Measurements from ENCODE around the gene CCDC66. TPM values are rescaled to one million over a fixed set of nuclear protein-coding genes. Genes with fewer than 3 reads are reported as not detected.
A peak's percentile ranks its signal among the peaks of the same experiment; 100 is the strongest.

CCDC66 gene
- total and polyA plus RNA-seq, 2 donors (not counting 1 experiment from before 2014, with no cell fraction given) = 12.3 to 53.7 TPM

- Mint-ChIP-seq H3K27me3 (no peaks in the 10 kb centered on the region), H3K9me3 (ENCODE audit: insufficient read depth) (no peaks in the 10 kb centered on the region), H3K27ac (no peak overlapping the region), H3K4me3 (no peak overlapping the region), H3K4me1 (peaks cover 14% of the 10 kb centered on the region)
- Histone ChIP-seq H3K9me3 (ENCODE audit: control extremely low read depth in 1 of 3, control insufficient read depth in 2 of 3, insufficient read depth in 1 of 3, low read length in 2 of 3) (no peaks in the 10 kb centered on the region), H3K4me3 (ENCODE audit: control extremely low read depth in 1 of 5, extremely low read depth in 1 of 5, insufficient read depth in 1 of 5, low read depth in 2 of 5, low read length in 4 of 5) (no peak overlapping the region), H3K9ac (ENCODE audit: low read length) (no peak overlapping the region), H3K36me3 (replicated peaks in 1 of 2; ENCODE audit: control extremely low read depth in 1 of 2, control insufficient read depth in 1 of 2, extremely low read depth in 1 of 2, insufficient read depth in 2 of 2, low read length in 1 of 2) (peaks cover 27 to 74% of the 10 kb centered on the region in 2 experiments), H3K4me1 (ENCODE audit: control insufficient read depth in 2 of 2, insufficient read depth in 2 of 2, low read length in 2 of 2) (no peaks in the 10 kb centered on the region), H3K27me3 (replicated peaks in 1 of 4; ENCODE audit: control extremely low read depth in 1 of 4, control insufficient read depth in 3 of 4, insufficient read depth in 4 of 4, low read length in 3 of 4) (no peaks in the 10 kb centered on the region), H3K4me2 (replicated peaks; ENCODE audit: low read depth, low read length, poor library complexity, severe bottlenecking) (no peak overlapping the region), H3K27ac (ENCODE audit: low read length in 2 of 2) (no peak overlapping the region), H2AFZ (ENCODE audit: insufficient read depth, low read depth, low read length, poor library complexity, severe bottlenecking) (no peak overlapping the region), H4K20me1 (ENCODE audit: control insufficient read depth, insufficient read depth, low read length, poor library complexity, severe bottlenecking) (peaks cover 11% of the 10 kb centered on the region), H3K79me2 (ENCODE audit: control insufficient read depth, insufficient read depth, low read length) (peaks cover 9% of the 10 kb centered on the region)
- ATAC-seq (ENCODE audit: low read depth) = no peak
- no CpG with 5 or more reads among the region's 2 CpGs for WGBS (ENCODE audit: insufficient coverage)
- TF ChIP-seq CTCF (IDR thresholded peaks at IDR 0.05) (no peak), EZH2 (IDR thresholded peaks at IDR 0.05; ENCODE audit: borderline replicate concordance, insufficient read depth, low read depth, low read length, poor library complexity, severe bottlenecking) (no peak)
- POLR2A ChIA-PET = no interaction called here
- CTCF ChIA-PET = no interaction called here
- intact Hi-C loops (cut with micrococcal nuclease) = no loop called here
- no peak for DNase-seq
Observed at GRCh38 chr3:56645407-56645806, 88.4 kb downstream of the CCDC66 start.

GRCh38 chr3:56654460-56654859 lies 97.5 kb downstream of the CCDC66 start:
- ChIA-PET POLR2A (no interaction called here), CTCF (no interaction called here)
- Histone ChIP-seq H2AFZ (ENCODE audit: insufficient read depth, low read depth, low read length, poor library complexity, severe bottlenecking) (no peak overlapping the region), H3K4me3 (ENCODE audit: control extremely low read depth in 1 of 5, extremely low read depth in 1 of 5, insufficient read depth in 1 of 5, low read depth in 2 of 5, low read length in 4 of 5) (no peak overlapping the region), H3K36me3 (replicated peaks in 1 of 2; ENCODE audit: control extremely low read depth in 1 of 2, control insufficient read depth in 1 of 2, extremely low read depth in 1 of 2, insufficient read depth in 2 of 2, low read length in 1 of 2) (peaks cover 20 to 86% of the 10 kb centered on the region in 2 experiments), H4K20me1 (ENCODE audit: control insufficient read depth, insufficient read depth, low read length, poor library complexity, severe bottlenecking) (peaks cover 55% of the 10 kb centered on the region), H3K9me3 (ENCODE audit: control extremely low read depth in 1 of 3, control insufficient read depth in 2 of 3, insufficient read depth in 1 of 3, low read length in 2 of 3) (peaks cover 1 to 10% (median 2%) of the 10 kb centered on the region in 3 donors), H3K4me2 (replicated peaks; ENCODE audit: low read depth, low read length, poor library complexity, severe bottlenecking) (no peak overlapping the region), H3K79me2 (ENCODE audit: control insufficient read depth, insufficient read depth, low read length) (peaks cover 76% of the 10 kb centered on the region), H3K27me3 (replicated peaks in 1 of 4; ENCODE audit: control extremely low read depth in 1 of 4, control insufficient read depth in 3 of 4, insufficient read depth in 4 of 4, low read length in 3 of 4) (no peaks in the 10 kb centered on the region), H3K4me1 (ENCODE audit: control insufficient read depth in 2 of 2, insufficient read depth in 2 of 2, low read length in 2 of 2) (no peaks in the 10 kb centered on the region), H3K9ac (ENCODE audit: low read length) (no peak overlapping the region), H3K27ac (ENCODE audit: low read length in 2 of 2) (peak overlapping the region in 1 of 2 donors; percentile 9)
- H3K27me3 Mint-ChIP-seq = no peaks in the 10 kb centered on the region
- no peak overlapping the region for H3K4me3 Mint-ChIP-seq
- ATAC-seq (ENCODE audit: low read depth) = no peak
- 100% methylated on average over 1 of the region's 1 CpG for WGBS (ENCODE audit: insufficient coverage)
- TF ChIP-seq EZH2 (IDR thresholded peaks at IDR 0.05; ENCODE audit: borderline replicate concordance, insufficient read depth, low read depth, low read length, poor library complexity, severe bottlenecking) = no peak
- TF ChIP-seq CTCF (IDR thresholded peaks at IDR 0.05) = no peak
- H3K9me3 Mint-ChIP-seq (ENCODE audit: insufficient read depth) = no peaks in the 10 kb centered on the region
- H3K4me1 Mint-ChIP-seq = peaks cover 6% of the 10 kb centered on the region
- peak overlapping the region; percentile 53 for H3K27ac Mint-ChIP-seq
- no peak for DNase-seq
- intact Hi-C loops (cut with micrococcal nuclease) = no loop called here
